Measurements from ENCODE around the gene ATXN3.
"Not testable (repeated sequence)": the region's sequence is repeated elsewhere in the genome, so short reads cannot be mapped to it uniquely, and the experiment has no call there.

Gene ATXN3

GRCh38 chr14:92058006-92058917 is 48.1 kb downstream of the ATXN3 start:
- DNase-seq, result no peak

GRCh38 chr14:92049781-92050180 is 56.6 kb downstream of the ATXN3 start:
- DNase-seq, result no peak

GRCh38 chr14:92049221-92049620 is 57.2 kb downstream of the ATXN3 start:
- DNase-seq, result not testable (repeated sequence)

- not testable (repeated sequence) for DNase-seq
Measured at GRCh38 chr14:92045904-92046303, 60.5 kb downstream of the ATXN3 start.

- DNase-seq, result not testable (repeated sequence)
Measured at GRCh38 chr14:92041766-92042165, 64.6 kb downstream of the ATXN3 start.

GRCh38 chr14:92041203-92041602 is 65.2 kb downstream of the ATXN3 start:
- no peak for DNase-seq

GRCh38 chr14:92040431-92041051 is 65.8 kb downstream of the ATXN3 start:
- peak; percentile 79 for DNase-seq

GRCh38 chr14:92039719-92040430 is 66.5 kb downstream of the ATXN3 start, which contains the start of gene TRIP11:
TRIP11 (minus strand) TSS chr14:92040059; CDS start chr14:92039685, 374 bp downstream.
- DNase-seq, result peak; percentile 96

GRCh38 chr14:92039063-92039718 is 67.2 kb downstream of the ATXN3 start:
- DNase-seq, result peak; percentile 20

GRCh38 chr14:92037989-92038388 is 68.4 kb downstream of the ATXN3 start:
- DNase-seq, result no peak

- no peak for DNase-seq
Measured at GRCh38 chr14:92035890-92036289, 70.5 kb downstream of the ATXN3 start.

- no peak for DNase-seq
Measured at GRCh38 chr14:92033906-92034687, 72.3 kb downstream of the ATXN3 start.

GRCh38 chr14:92033433-92033832 is 72.9 kb downstream of the ATXN3 start:
- no peak for DNase-seq

GRCh38 chr14:92026548-92027190 is 79.7 kb downstream of the ATXN3 start:
- no peak for DNase-seq

GRCh38 chr14:92022036-92022435 is 84.3 kb downstream of the ATXN3 start:
- no peak for DNase-seq

GRCh38 chr14:92021523-92021922 is 84.9 kb downstream of the ATXN3 start:
- DNase-seq, result no peak

- no peak for DNase-seq
Measured at GRCh38 chr14:92014040-92014439, 92.3 kb downstream of the ATXN3 start.

- DNase-seq, result no peak
Measured at GRCh38 chr14:92012121-92012748, 94.1 kb downstream of the ATXN3 start.

GRCh38 chr14:92010644-92011043 is 95.7 kb downstream of the ATXN3 start:
- DNase-seq, result no peak

- no peak for DNase-seq
Measured at GRCh38 chr14:92009604-92010003, 96.8 kb downstream of the ATXN3 start.
